Measurements from ENCODE around the gene TMEM190. TPM values are rescaled to one million over a fixed set of nuclear protein-coding genes. Genes with fewer than 3 reads are reported as not detected.

Gene TMEM190
- total and polyA plus RNA-seq, 2 donors (not counting 3 experiments of a cell fraction or from before 2014, with no cell fraction given), result not detected

DNA sequence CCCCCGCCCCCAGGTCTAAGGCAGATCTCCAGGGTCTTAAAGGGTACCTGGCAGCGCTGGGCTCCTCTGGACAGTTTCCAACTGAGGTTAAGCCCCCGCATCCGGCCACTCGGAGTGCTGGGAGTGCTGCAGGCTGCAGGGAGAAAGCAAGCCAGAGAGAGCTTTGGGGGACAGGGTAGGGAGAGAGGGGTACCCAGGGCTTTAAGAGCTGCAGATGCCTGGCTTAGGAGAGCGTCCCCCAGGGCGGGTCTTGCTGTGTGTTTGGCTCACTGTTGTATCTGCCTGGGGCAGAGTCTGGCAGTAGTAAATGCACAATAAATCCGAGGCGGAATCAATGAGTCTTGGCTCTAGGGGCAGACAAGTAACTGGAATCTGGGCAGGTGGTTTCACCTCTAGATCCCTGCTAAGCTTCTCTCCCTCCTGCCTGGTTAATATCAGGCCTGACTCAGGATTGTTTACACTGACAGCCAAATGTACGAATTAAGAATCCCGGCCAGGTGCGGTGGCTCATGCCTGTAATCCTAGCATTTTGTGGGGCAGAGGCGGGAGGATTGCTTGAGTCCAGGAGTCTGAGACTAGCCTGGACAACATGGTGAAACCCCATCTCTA, 21.3 kb upstream of the TMEM190 start:
- Histone ChIP-seq H3K4me3 (replicated peaks in 1 of 3; ENCODE audit: insufficient read depth in 1 of 3, low read depth in 1 of 3, low read length in 3 of 3) (no peak overlapping the region), H2AFZ (ENCODE audit: low read depth, low read length) (no peak overlapping the region), H3K9me3 (replicated peaks; ENCODE audit: control insufficient read depth, insufficient read depth, low read length) (no peaks in the 10 kb centered on the region), H3K36me3 (ENCODE audit: control insufficient read depth in 2 of 2, extremely low read depth in 1 of 2, insufficient read depth in 2 of 2, low read length in 2 of 2) (no peaks in the 10 kb centered on the region), H3K27ac (ENCODE audit: insufficient read depth, low read depth, low read length) (no peak overlapping the region), H3K27me3 (ENCODE audit: control insufficient read depth in 2 of 2, insufficient read depth in 2 of 2, low read length in 2 of 2) (peaks cover 26 to 31% of the 10 kb centered on the region in 2 experiments), H3K4me2 (ENCODE audit: insufficient read depth, low read length) (no peak overlapping the region), H3K9ac (replicated peaks; ENCODE audit: extremely low read depth, insufficient read depth, low read length) (no peak overlapping the region), H3K4me1 (ENCODE audit: control insufficient read depth, extremely low read depth, insufficient read depth, low read length) (peaks cover 4% of the 10 kb centered on the region), H3K79me2 (ENCODE audit: control insufficient read depth, insufficient read depth, low read length) (no peaks in the 10 kb centered on the region), H4K20me1 (replicated peaks; ENCODE audit: control insufficient read depth, extremely low read depth, insufficient read depth, low read length) (no peaks in the 10 kb centered on the region), H3K9me1 (replicated peaks; ENCODE audit: control insufficient read depth, extremely low read depth, insufficient read depth, low read length) (no peaks in the 10 kb centered on the region)
- TF ChIP-seq EZH2 (IDR thresholded peaks at IDR 0.05; ENCODE audit: borderline replicate concordance, low read depth, low read length, severe bottlenecking) (peak; percentile 35), JUN (IDR thresholded peaks at IDR 0.05; ENCODE audit: borderline replicate concordance, insufficient read depth, insufficient read length, low read depth) (no peak)
- ChIA-PET CTCF (interaction anchor here (0.9 kb wide), 1 partner anchor 10 kb away, joined by 3 read pairs; no protein-coding TSS in a partner anchor), POLR2A (no interaction called here)
- intact Hi-C loops (cut with micrococcal nuclease), result no loop called here
- no peak for FAIRE-seq
- DNase-seq (ENCODE audit: low read depth, low spot score), result no peak
- dilution Hi-C loops (cut with MboI; ENCODE audit: extremely low pct_ligation_motif_present, low sequenced_read_pairs), result no loop called here
- BruUV-seq (replicated peaks), result no TSS peak

DNA sequence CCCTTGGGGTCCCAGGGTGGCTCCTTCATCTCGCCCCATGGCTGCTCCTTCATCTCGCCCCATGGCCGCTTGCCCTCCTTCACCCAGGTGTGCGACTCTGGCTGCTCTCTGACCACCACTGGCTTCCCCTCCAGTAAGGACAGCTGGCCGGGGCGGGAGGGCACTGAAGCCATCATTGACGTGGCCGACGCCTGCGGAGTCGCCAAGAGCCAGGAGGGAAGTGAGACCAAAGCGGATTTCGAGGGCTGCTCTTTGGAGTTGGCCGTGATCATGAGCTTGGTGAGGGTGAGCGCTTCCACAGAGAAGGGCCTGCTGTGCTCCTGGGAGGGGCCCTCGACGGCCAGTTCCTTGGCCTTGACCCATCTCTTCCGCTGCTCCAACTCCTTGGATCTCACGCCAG, 18.1 kb upstream of the TMEM190 start:
- FAIRE-seq, result no peak
- Histone ChIP-seq H3K4me2 (ENCODE audit: insufficient read depth, low read length) (no peak overlapping the region), H2AFZ (ENCODE audit: low read depth, low read length) (no peak overlapping the region), H3K9me1 (replicated peaks; ENCODE audit: control insufficient read depth, extremely low read depth, insufficient read depth, low read length) (no peaks in the 10 kb centered on the region), H3K4me1 (ENCODE audit: control insufficient read depth, extremely low read depth, insufficient read depth, low read length) (peaks cover 3% of the 10 kb centered on the region), H3K9me3 (replicated peaks; ENCODE audit: control insufficient read depth, insufficient read depth, low read length) (no peaks in the 10 kb centered on the region), H3K36me3 (ENCODE audit: control insufficient read depth in 2 of 2, extremely low read depth in 1 of 2, insufficient read depth in 2 of 2, low read length in 2 of 2) (no peaks in the 10 kb centered on the region), H3K27ac (ENCODE audit: insufficient read depth, low read depth, low read length) (no peak overlapping the region), H3K9ac (replicated peaks; ENCODE audit: extremely low read depth, insufficient read depth, low read length) (no peak overlapping the region), H3K4me3 (replicated peaks in 1 of 3; ENCODE audit: insufficient read depth in 1 of 3, low read depth in 1 of 3, low read length in 3 of 3) (no peak overlapping the region), H3K27me3 (ENCODE audit: control insufficient read depth in 2 of 2, insufficient read depth in 2 of 2, low read length in 2 of 2) (peaks cover 12 to 15% of the 10 kb centered on the region in 2 experiments), H3K79me2 (ENCODE audit: control insufficient read depth, insufficient read depth, low read length) (no peaks in the 10 kb centered on the region), H4K20me1 (replicated peaks; ENCODE audit: control insufficient read depth, extremely low read depth, insufficient read depth, low read length) (no peaks in the 10 kb centered on the region)
- TF ChIP-seq POLR2A (IDR thresholded peaks at IDR 0.05; ENCODE audit: low read depth, low read length) (no peak), FOS (IDR thresholded peaks at IDR 0.05; ENCODE audit: borderline replicate concordance, insufficient read depth, low read length) (no peak), EZH2 (IDR thresholded peaks at IDR 0.05; ENCODE audit: borderline replicate concordance, low read depth, low read length, severe bottlenecking) (no peak), MYC (IDR thresholded peaks at IDR 0.05; ENCODE audit: low read depth, low read length) (no peak), JUN (IDR thresholded peaks at IDR 0.05; ENCODE audit: borderline replicate concordance, insufficient read depth, insufficient read length, low read depth) (no peak), GATA2 (IDR thresholded peaks at IDR 0.05; ENCODE audit: insufficient read depth, insufficient read length, low read depth, low read length) (no peak)
- TF ChIP-seq, protein P1, sequence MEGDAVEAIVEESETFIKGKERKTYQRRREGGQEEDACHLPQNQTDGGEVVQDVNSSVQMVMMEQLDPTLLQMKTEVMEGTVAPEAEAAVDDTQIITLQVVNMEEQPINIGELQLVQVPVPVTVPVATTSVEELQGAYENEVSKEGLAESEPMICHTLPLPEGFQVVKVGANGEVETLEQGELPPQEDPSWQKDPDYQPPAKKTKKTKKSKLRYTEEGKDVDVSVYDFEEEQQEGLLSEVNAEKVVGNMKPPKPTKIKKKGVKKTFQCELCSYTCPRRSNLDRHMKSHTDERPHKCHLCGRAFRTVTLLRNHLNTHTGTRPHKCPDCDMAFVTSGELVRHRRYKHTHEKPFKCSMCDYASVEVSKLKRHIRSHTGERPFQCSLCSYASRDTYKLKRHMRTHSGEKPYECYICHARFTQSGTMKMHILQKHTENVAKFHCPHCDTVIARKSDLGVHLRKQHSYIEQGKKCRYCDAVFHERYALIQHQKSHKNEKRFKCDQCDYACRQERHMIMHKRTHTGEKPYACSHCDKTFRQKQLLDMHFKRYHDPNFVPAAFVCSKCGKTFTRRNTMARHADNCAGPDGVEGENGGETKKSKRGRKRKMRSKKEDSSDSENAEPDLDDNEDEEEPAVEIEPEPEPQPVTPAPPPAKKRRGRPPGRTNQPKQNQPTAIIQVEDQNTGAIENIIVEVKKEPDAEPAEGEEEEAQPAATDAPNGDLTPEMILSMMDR (IDR thresholded peaks at IDR 0.05; ENCODE audit: extremely low read depth in 1 of 2, insufficient read depth in 1 of 2, low read depth in 1 of 2, low read length in 2 of 2), result no peak
- dilution Hi-C loops (cut with MboI; ENCODE audit: extremely low pct_ligation_motif_present, low sequenced_read_pairs) (no loop called here), intact Hi-C loops (cut with micrococcal nuclease) (no loop called here)
- DNase-seq (ENCODE audit: low read depth, low spot score), result no peak
- no TSS peak for BruUV-seq (replicated peaks)
- POLR2A ChIA-PET, result interaction anchor here (1.0 kb wide), 1 partner anchor 19 kb away, joined by 3 read pairs; the partner anchor contains the start of gene KMT5C
- CTCF ChIA-PET, result interaction anchor here (1.1 kb wide), 1 partner anchor 19 kb away, joined by 3 read pairs; the partner anchor contains the start of gene KMT5C

Measured in endothelial cell of umbilical vein (primary cell).